CD4-positive, alpha-beta T cell treated with Interleukin-17A for 1 hour (primary cell): ENCODE results near the gene HMGXB3.

Experiments used
- DNase-seq: peaks from one replicate; pipeline ENCODE4 v3.0.0-alpha.2; 2020

Gene HMGXB3

GRCh38 chr5:149982505-149982904, 18.0 kb upstream of the HMGXB3 start:
- DNase-seq: no peak

DNA sequence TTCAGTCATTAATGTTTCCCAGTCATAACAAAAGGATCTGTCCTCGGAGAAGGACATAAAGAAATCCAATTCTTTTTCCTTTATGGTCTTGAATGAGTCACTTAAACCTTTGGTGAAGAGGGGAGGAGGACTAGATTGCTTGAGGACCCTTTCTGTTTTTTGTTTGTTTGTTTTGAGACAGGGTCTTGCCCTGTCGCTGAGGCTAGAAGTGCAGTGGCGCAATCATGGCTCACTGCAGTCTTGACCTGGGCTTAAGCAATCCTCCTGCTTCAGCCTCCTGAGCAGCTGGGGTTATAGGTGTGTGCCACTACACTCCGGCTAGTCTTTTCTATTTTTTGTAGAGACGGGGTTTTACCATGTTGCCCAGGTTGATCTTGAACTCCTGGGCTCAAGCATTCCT, 12.4 kb upstream of the HMGXB3 start:
- DNase-seq: no peak

DNA sequence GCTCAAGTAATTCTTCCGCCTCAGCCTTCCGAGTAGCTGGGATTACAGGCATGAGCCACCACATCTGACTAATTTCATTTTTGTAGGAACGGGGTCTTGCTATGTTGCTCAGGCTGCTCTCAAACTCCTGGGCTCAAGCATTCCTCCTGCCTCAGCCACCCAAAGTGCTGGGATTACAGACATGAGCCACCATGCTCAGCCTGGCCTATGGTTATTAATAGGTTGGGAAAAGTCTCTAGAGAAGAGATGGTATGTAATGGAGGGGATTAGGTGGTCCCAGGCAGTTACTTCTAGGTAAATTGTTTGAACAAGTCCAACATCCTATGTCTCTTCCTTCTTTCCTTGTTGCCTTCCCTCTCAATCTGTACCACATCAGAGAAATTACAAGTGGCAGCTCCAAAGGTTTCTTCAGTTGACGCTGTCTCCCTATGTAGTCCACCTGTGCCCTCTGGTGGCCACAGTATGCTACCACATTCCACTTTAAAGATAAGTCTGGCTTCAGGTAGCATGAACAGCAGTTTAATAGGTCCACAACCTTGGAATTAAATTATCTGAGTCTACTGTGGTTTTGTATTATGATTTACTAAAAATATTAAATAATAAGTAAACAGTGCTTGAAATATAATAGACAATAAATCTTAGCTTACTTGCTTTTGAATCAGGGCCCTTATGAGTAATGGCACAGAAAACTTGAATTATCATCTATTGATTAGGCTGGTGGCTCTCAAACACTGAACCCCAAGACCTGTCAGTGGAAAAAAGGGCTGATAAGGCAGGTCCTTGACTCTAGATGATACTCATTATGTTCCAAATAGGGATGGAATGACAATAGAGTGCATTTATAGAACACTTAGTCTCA, 9.8 kb upstream of the HMGXB3 start:
- peak; percentile 78 for DNase-seq

- DNase-seq: no peak
Observed at GRCh38 chr5:149993471-149993870, 7.1 kb upstream of the HMGXB3 start.

GRCh38 chr5:149995385-149996204, 4.9 kb upstream of the HMGXB3 start:
- DNase-seq: no peak

GRCh38 chr5:149996205-149996890, 4.2 kb upstream of the HMGXB3 start:
- no peak for DNase-seq

- no peak for DNase-seq
Observed at GRCh38 chr5:149998281-149998680, 2.3 kb upstream of the HMGXB3 start.

DNA sequence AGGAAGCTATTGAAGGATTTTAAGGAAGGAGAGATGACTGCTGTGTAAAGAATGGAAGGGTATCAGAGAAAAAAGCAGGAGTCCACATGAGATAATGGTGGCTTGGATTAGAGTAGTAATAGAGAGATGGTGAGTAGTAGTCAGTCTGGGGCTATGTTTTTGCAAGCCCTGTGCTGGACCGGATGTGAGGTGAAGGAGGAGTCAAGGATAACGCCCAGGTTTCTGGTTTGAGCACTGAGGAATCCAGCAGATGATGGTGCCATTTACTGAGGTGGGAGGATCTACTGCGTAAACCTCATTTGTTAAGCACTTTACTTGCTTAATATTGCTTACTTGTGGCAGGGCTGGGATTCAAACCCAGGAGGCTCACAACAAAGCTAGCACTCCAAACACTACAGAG, 1.2 kb upstream of the HMGXB3 start:
- peak; percentile 3 for DNase-seq

GRCh38 chr5:149999866-150000255, 678 bp upstream of the HMGXB3 start:
- DNase-seq: no peak

GRCh38 chr5:150000990-150001659, 586 bp downstream of the HMGXB3 start:
- DNase-seq: peak; percentile 32

DNA sequence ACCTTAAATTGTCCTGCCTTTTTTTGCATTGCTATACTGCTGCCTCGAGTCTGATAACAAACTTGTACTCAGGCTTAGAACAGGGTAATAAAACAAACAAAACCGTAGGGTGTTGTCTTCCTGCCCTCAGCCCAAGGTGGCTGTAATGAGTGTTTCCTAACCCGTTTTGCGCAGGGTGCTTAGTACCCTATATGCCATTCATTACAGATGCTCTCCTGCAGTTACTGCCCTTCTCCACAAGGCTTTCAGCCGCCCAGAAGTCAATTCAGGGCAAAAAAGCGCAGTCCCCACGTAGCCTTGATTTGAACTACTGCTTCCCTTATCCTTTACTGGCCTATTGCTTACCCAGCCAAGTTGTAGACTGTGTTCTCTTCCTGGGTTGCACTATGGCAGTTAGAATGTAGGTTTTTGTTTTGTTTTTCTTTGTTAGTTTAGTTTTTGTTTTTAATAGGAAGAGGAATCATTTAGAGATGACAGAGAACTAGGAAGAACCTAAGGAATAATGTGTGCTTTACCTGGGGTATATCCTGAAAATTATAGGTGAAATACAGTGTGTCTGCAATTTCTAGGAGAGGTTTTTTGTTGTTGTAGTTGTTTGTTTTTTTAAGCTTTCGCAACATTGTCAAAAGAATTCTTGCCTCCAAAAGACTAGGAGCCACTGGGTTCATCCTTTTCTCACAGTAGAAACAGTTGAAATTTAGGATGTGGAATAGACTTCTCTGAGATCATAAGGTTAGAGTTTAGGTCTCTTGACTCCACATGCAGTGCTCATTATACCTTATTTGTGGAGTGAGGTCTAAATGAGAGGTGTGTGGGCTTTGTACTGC, 1.3 kb downstream of the HMGXB3 start:
- DNase-seq: peak; percentile 79

DNA sequence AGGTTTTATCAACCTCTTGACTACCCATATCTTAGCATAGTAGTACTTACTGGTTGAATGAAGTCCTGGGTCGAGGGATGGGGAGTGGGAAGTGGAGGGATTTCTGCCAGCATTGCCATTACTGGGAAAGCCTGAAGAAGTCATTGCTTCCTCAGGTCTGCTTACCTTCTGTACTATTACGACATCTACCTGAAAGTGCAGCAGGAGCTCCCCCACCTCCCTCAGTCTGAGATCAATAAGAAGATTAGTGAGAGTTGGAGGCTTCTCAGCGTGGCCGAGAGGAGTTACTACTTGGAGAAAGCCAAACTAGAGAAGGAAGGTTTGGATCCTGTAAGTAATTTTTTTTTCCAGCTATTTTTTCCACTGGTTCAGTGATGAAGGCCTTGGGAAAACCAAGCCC, 5.8 kb downstream of the HMGXB3 start:
- DNase-seq: no peak

DNA sequence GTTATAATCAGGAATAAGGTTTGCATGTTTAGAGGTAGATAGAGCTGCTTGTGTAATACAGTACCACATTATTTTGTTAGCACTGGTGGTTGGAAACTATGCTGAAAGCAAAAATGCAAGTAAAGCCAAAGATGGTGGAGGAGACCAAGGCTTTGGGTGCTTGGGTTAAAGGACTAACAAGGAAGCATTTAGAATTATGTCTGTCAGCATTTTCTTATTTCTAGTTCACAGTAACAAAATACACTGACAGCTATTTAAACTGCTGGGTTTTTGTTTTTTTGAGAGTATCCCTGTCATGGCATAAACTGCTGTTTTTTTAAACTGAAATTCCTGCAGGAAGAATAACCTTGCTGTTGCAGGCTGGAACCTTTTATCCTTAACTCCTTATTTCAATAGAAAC, 6.5 kb downstream of the HMGXB3 start:
- DNase-seq: no peak

DNA sequence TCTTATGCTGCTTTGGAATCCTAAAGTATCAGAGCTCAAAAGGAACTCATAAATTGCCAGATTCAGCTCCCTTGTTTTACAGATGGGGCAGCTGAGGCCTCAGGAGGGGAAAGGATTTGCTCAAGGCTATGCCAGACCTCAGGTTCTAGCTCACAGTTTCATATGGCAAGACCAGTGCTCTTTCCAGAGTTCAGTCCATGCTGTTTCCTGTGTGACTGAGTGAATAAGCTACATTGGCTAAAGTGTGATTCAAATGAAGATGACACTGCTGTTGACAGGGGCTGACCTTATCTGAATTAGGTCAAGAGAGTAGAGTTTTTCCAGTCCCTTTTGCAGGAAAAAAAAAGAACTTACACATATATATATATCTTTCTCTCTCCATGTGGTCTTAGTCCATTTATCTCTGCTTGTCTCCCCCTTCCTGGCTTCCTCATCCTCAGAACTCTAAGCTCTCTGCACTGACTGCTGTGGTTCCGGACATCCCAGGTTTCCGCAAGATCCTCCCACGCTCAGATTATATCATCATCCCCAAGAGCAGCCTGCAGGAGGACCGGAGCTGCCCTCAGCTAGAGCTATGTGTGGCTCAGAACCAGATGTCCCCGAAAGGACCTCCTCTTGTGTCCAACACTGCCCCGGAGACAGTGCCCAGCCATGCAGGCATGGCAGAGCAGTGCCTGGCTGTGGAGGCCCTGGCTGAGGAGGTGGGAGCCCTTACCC, 9.3 kb downstream of the HMGXB3 start:
- no peak for DNase-seq

- DNase-seq: no peak
Observed at GRCh38 chr5:150013931-150014330, 13.4 kb downstream of the HMGXB3 start.

GRCh38 chr5:150014456-150014855, 13.9 kb downstream of the HMGXB3 start:
- DNase-seq: no peak

DNA sequence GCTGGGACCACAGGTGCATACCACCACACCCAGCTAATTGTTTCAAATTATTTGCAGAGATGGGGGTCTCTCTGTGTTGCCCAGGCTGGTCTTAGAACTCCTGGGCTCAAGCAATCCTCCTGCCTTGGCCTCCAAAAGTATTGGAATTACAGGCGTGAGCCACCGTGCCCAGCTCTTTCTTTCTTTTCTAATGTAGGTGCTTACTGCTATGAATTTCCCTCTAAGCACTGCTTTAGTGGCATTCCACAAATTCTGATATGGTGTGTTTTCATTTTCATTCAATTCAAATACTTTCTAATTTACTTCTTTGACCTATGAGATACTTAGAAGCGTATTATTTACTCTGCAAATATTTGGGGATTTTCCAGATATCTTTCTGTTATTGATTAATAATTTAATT, 14.9 kb downstream of the HMGXB3 start:
- DNase-seq: no peak

GRCh38 chr5:150016537-150016936, 16.0 kb downstream of the HMGXB3 start:
- no peak for DNase-seq

GRCh38 chr5:150017226-150018005, 16.9 kb downstream of the HMGXB3 start:
- DNase-seq: no peak

DNA sequence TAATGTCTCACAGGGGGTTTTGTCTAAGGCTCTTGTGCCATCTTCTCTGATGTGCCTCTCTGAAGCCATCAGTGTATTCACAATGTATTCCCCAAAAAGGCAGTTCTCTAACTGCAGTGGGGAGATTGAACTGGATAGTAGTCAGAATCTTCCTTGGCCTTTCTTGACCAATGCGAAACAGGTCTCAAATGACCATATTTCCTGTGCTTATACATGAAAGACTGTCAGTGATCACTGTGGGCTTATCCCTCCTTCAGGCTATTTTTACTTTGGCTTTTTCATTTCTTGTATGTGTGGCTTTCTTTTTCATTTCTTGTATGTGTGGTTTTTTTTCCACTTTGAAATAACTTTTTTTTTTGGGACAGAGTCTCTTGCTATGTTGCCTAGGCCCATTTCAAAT, 19.7 kb downstream of the HMGXB3 start:
- no peak for DNase-seq
